ENCODE results near the gene PGBD2.
"Not testable (repeated sequence)": the region's sequence is repeated elsewhere in the genome, so short reads cannot be mapped to it uniquely, and the experiment has no call there.

The PGBD2 gene

DNA sequence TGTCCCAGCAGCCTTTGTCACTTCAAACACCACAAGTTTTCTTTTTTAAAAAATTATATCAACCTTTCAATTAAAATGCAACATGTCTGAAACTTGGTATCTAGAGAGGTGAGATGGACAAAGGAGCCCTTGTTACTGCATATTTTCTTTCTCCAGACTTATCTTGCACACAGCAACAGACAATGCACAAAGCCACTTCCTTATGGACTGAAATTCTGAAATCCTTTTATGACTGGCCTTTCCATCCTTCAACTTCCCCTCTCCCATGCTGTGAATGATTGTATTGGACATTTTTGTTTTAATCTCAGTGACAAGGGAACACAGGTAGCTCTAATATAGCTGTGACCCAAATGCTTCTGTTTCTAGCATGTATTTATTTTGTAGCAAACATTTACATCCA, 22.1 kb downstream of the PGBD2 start:
- DNase-seq = not testable (repeated sequence)

DNA sequence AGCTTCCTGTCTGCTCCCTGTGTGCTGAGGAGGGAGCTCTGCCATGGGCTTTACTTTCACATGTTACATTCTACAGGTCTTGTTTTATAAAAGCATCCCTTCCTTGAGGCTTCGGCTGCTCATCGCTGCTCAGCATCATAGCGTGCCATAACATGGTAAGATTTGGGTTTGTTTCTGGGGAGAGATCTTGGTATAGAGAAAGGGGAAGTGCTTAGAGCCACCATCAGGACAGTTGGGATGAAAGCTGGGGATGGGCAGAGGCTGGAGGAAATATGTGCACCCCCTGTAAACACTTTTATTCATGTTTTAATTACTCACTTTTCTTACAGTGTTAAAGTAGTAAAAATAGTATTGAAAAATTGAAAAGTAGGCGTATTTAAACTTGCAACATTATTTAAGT, 24.0 kb downstream of the PGBD2 start:
- not testable (repeated sequence) for DNase-seq

DNA sequence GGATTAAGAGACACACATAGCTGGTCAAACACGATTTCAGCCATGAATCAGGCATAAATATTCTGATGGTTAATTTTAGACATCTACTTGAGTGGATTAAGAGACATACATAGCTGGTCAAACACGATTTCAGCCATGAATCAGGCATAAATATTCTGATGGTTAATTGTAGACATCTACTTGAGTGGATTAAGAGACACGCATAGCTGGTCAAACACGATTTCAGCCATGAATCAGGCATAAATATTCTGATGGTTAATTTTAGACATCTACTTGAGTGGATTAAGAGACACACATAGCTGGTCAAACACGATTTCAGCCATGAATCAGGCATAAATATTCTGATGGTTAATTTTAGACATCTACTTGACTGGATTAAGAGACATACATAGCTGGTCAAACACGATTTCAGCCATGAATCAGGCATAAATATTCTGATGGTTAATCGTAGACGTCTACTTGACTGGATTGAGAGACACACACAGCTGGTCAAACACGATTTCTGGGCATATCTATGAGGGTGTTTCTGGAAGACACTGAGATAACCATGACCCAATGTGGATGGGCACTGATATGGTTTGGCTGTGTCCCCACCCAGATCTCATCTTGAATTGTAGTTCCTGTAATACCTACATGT, 32.3 kb downstream of the PGBD2 start:
- DNase-seq = not testable (repeated sequence)

DNA sequence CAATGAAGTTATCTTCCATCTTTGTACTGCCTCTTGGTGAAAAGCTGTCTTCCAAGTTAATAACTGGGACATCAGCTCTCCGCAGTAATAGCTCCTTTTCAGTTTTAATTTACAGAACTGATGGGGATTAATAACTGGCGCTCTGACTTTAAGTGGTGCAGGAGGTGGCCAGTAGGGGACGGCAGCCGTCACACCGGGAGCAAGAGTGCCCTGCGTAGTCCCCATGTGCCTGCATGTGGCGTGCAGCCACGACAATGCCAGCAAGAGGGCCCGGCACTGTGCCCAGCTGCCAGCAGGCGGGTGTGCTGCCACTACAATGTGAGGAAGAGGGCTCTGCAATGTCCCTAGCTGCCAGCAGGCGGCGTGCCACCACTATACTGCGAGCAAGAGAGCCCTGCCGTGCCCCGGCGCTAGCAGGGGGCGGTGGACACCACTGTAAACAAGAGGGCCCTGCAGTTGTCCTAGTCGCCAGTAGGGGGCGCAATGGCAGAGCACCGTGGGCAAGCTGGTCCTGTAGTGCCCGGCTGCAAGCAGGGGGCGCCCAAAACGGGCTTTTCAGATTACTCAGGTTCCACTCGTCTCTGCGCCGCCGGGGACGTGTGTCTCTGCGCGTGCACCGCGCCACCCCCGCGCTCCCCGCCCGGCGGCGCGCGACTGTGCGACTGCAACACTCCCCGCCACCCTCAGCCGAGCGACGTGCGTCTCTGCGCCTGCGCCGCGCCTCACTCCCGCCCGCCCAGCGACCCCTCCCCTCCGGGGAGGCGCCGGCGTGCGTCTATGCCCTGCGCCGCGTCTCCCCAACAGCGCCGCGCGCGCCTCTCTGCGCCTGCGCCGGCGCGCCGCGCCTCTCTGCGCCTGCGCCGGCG, 38.3 kb downstream of the PGBD2 start:
- DNase-seq = not testable (repeated sequence)

DNA sequence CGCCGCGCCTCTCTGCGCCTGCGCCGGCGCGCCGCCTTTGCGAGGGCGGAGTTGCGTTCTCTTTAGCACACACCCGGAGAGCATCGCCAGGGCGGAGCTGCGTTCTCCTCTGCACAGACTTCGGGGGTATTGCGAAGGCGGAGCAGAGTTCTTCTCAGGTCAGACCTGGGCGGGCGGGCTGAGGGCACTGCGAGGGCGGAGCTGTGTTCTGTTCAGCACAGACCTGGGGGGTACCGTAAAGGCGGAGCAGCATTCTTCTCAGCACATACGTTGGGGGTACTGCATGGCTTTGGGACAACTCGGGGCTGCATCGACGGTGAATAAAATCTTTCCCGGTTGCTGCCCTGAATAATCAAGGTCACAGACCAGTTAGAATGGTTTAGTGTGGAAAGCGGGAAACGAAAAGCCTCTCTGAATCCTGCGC, 39.0 kb downstream of the PGBD2 start:
- DNase-seq = not testable (repeated sequence)

DNA sequence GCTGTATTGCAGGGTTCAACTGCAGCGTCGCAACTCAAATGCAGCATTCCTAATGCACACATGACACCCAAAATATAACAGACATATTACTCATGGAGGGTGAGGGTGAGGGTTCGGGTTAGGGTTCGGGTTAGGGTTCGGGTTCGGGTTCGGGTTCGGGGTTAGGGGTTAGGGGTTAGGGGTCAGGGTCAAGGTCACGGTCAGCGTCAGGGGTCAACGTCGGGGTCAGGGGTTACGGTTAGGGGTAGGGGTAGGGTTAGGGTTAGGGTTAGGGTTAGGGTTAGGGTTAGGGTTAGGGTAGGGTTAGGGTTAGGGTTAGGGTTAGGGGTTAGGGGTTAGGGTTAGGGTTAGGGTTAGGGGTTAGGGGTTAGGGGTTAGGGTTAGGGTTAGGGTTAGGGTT, 39.4 kb downstream of the PGBD2 start:
- DNase-seq = not testable (repeated sequence)

DNA sequence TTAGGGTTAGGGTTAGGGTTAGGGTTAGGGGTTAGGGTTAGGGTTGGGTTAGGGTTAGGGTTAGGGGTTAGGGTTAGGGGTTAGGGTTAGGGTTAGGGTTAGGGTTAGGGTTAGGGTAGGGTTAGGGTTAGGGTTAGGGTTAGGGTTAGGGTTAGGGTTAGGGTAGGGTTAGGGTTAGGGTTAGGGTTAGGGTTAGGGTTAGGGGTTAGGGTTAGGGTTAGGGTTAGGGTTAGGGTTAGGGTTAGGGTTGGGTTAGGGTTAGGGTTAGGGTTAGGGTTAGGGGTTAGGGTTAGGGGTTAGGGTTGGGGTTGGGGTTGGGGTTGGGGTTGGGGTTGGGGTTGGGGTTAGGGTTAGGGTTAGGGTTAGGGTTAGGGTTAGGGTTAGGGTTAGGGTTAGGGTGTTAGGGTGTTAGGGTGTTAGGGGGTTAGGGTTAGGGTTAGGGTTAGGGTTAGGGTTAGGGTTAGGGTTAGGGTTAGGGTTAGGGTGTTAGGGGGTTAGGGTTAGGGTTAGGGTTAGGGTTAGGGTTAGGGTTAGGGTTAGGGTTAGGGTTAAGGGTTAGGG, 39.9 kb downstream of the PGBD2 start:
- not testable (repeated sequence) for DNase-seq

Measured in NCI-H345 (cell line).